NCI-H187 (cell line): ENCODE measurements around the gene OR2T5.
"Not testable (repeated sequence)": the region's sequence is repeated elsewhere in the genome, so short reads cannot be mapped to it uniquely, and the experiment has no call there.

ENCODE experiments used
- DNase-seq, 2 experiments: peaks; one replicate each; lab custom pipeline; 2025; lab: John Stamatoyannopoulos, UW

The OR2T5 gene

GRCh38 chr1:248488289-248488688 lies at the start of gene OR2T5:
TSS of gene OR2T5 (plus strand) at chr1:248488589. CDS start at chr1:248488589, 0 bp downstream.
- DNase-seq: not testable (repeated sequence)

- not testable (repeated sequence) for DNase-seq
Measured at GRCh38 chr1:248438668-248439067, 49.7 kb upstream of the OR2T5 start.

GRCh38 chr1:248439283-248439682 lies 49.1 kb upstream of the OR2T5 start:
- not testable (repeated sequence) for DNase-seq

- not testable (repeated sequence) for DNase-seq
Measured at GRCh38 chr1:248442500-248443277, 45.7 kb upstream of the OR2T5 start.

- DNase-seq: not testable (repeated sequence)
Measured at GRCh38 chr1:248444603-248445002, 43.8 kb upstream of the OR2T5 start.

GRCh38 chr1:248445399-248445798 lies 43.0 kb upstream of the OR2T5 start, which contains the start of gene OR2T2:
TSS of gene OR2T2 (plus strand) at chr1:248445637. CDS start at chr1:248452798, 7,161 bp downstream.
- DNase-seq: not testable (repeated sequence)

GRCh38 chr1:248448409-248449074 lies 39.8 kb upstream of the OR2T5 start:
- not testable (repeated sequence) for DNase-seq

- DNase-seq: not testable (repeated sequence)
Measured at GRCh38 chr1:248449821-248450465, 38.4 kb upstream of the OR2T5 start.

- not testable (repeated sequence) for DNase-seq
Measured at GRCh38 chr1:248450466-248451145, 37.8 kb upstream of the OR2T5 start.

- DNase-seq: not testable (repeated sequence)
Measured at GRCh38 chr1:248453619-248454018, 34.8 kb upstream of the OR2T5 start.

- DNase-seq: not testable (repeated sequence)
Measured at GRCh38 chr1:248455045-248455444, 33.3 kb upstream of the OR2T5 start.

- not testable (repeated sequence) for DNase-seq
Measured at GRCh38 chr1:248456635-248457034, 31.8 kb upstream of the OR2T5 start.

- DNase-seq: not testable (repeated sequence)
Measured at GRCh38 chr1:248459117-248459516, 29.3 kb upstream of the OR2T5 start.

- no peak for DNase-seq
Measured at GRCh38 chr1:248471154-248471553, 17.2 kb upstream of the OR2T5 start.

GRCh38 chr1:248472111-248472510 lies 16.3 kb upstream of the OR2T5 start:
- DNase-seq: not testable (repeated sequence)

- not testable (repeated sequence) for DNase-seq
Measured at GRCh38 chr1:248473051-248473450, 15.3 kb upstream of the OR2T5 start, which contains the start of gene OR2T3. TSS of gene OR2T3 (plus strand) at chr1:248473351. CDS start at chr1:248473351, 0 bp downstream.

- not testable (repeated sequence) for DNase-seq
Measured at GRCh38 chr1:248475660-248476059, 12.7 kb upstream of the OR2T5 start.

- DNase-seq: not testable (repeated sequence)
Measured at GRCh38 chr1:248481686-248482579, 6.5 kb upstream of the OR2T5 start.

- DNase-seq: not testable (repeated sequence)
Measured at GRCh38 chr1:248496661-248497060, 8.3 kb downstream of the OR2T5 start.

- DNase-seq: not testable (repeated sequence)
Measured at GRCh38 chr1:248500305-248501035, 12.1 kb downstream of the OR2T5 start.
